ENCODE data around the gene DOCK8. TPM values are rescaled to one million over a fixed set of nuclear protein-coding genes. Genes with fewer than 3 reads are reported as not detected.

The DOCK8 gene
- total RNA-seq, 2 experiments from 2014 or later, result 163 to 166 TPM

GRCh38 chr9:373759-374206 is 159.1 kb downstream of the DOCK8 start:
- intact Hi-C loops (cut with micrococcal nuclease), result no loop called here
- Mint-ChIP-seq H3K4me1 (ENCODE audit: low read depth) (peaks cover 5% of the 10 kb centered on the region), H3K27ac (peak overlapping the region; percentile 68), H3K36me3 (ENCODE audit: low read depth) (peaks cover 59% of the 10 kb centered on the region), H3K27me3 (no peaks in the 10 kb centered on the region), H3K9me3 (no peaks in the 10 kb centered on the region), H3K4me3 (no peak overlapping the region)
- CTCF ChIA-PET, result no interaction called here
- ATAC-seq, result no peak
- DNase-seq, result no peak
- POLR2A ChIA-PET, result no interaction called here
- no peak for TF ChIP-seq CTCF (IDR thresholded peaks at IDR 0.05)

- H3K9me3 Mint-ChIP-seq, result no peaks in the 10 kb centered on the region
- H3K36me3 Mint-ChIP-seq (ENCODE audit: low read depth), result peaks cover 61% of the 10 kb centered on the region
- DNase-seq (no peak), ATAC-seq (no peak)
- H3K4me1 Mint-ChIP-seq (ENCODE audit: low read depth), result peaks cover 5% of the 10 kb centered on the region
- no peak overlapping the region for H3K4me3 Mint-ChIP-seq
- POLR2A ChIA-PET, result interaction anchor here (0.6 kb wide), 1 partner anchor 20 kb away, joined by 3 read pairs; no protein-coding TSS in a partner anchor
- intact Hi-C loops (cut with micrococcal nuclease), result no loop called here
- CTCF ChIA-PET, result no interaction called here
- no peak overlapping the region for H3K27ac Mint-ChIP-seq
- H3K27me3 Mint-ChIP-seq, result no peaks in the 10 kb centered on the region
- no peak for TF ChIP-seq CTCF (IDR thresholded peaks at IDR 0.05)
Measured at GRCh38 chr9:374736-375135, 160.1 kb downstream of the DOCK8 start.

- CTCF ChIA-PET, result no interaction called here
- Mint-ChIP-seq H3K4me1 (ENCODE audit: low read depth) (peaks cover 5% of the 10 kb centered on the region), H3K4me3 (no peak overlapping the region), H3K27ac (no peak overlapping the region), H3K9me3 (no peaks in the 10 kb centered on the region), H3K27me3 (no peaks in the 10 kb centered on the region), H3K36me3 (ENCODE audit: low read depth) (peaks cover 53% of the 10 kb centered on the region)
- POLR2A ChIA-PET, result no interaction called here
- ATAC-seq (no peak), DNase-seq (no peak)
- intact Hi-C loops (cut with micrococcal nuclease), result no loop called here
- no peak for TF ChIP-seq CTCF (IDR thresholded peaks at IDR 0.05)
Measured at GRCh38 chr9:376115-376514, 161.4 kb downstream of the DOCK8 start.

GRCh38 chr9:378263-378662 is 163.6 kb downstream of the DOCK8 start:
- Mint-ChIP-seq H3K27me3 (no peaks in the 10 kb centered on the region), H3K27ac (peak overlapping the region; percentile 17), H3K4me1 (ENCODE audit: low read depth) (peaks cover 5% of the 10 kb centered on the region), H3K4me3 (no peak overlapping the region), H3K36me3 (ENCODE audit: low read depth) (peaks cover 49% of the 10 kb centered on the region), H3K9me3 (no peaks in the 10 kb centered on the region)
- ChIA-PET CTCF (no interaction called here), POLR2A (no interaction called here)
- ATAC-seq (no peak), DNase-seq (no peak)
- no peak for TF ChIP-seq CTCF (IDR thresholded peaks at IDR 0.05)
- intact Hi-C loops (cut with micrococcal nuclease), result no loop called here

- Mint-ChIP-seq H3K4me1 (ENCODE audit: low read depth) (peaks cover 5% of the 10 kb centered on the region), H3K9me3 (no peaks in the 10 kb centered on the region), H3K27ac (peak overlapping the region; percentile 4), H3K27me3 (no peaks in the 10 kb centered on the region), H3K36me3 (ENCODE audit: low read depth) (peaks cover 55% of the 10 kb centered on the region), H3K4me3 (no peak overlapping the region)
- ChIA-PET POLR2A (no interaction called here), CTCF (no interaction called here)
- intact Hi-C loops (cut with micrococcal nuclease), result no loop called here
- no peak for TF ChIP-seq CTCF (IDR thresholded peaks at IDR 0.05)
- ATAC-seq, result no peak
- no peak for DNase-seq
Measured at GRCh38 chr9:382383-382782, 167.7 kb downstream of the DOCK8 start.
